H1 (cell line): ENCODE measurements around the gene EPHA3. TPM values are rescaled to one million over a fixed set of nuclear protein-coding genes. Genes with fewer than 3 reads are reported as not detected.

Experiments
- BCL11A ChIP-seq, 2 experiments: IDR thresholded peaks; one replicate each; pipeline ENCODE4 v1.6.1; 2011; ENCODE audit warnings: low read depth in 2 of 2, low read length in 2 of 2, mild to moderate bottlenecking in 2 of 2
- CHD1 ChIP-seq: IDR thresholded peaks from 2 replicates; pipeline ENCODE4 v1.6.1; 2012; ENCODE audit warnings: low read depth, low read length, improper control_type of control experiment
- CHD2 ChIP-seq: IDR thresholded peaks from 2 replicates; pipeline ENCODE4 v1.6.1; 2012; ENCODE audit warnings: low read length, improper control_type of control experiment
- EGR1 ChIP-seq: IDR thresholded peaks from 2 replicates; pipeline ENCODE4 v1.6.1; 2011; ENCODE audit warnings: low read depth, low read length, borderline replicate concordance
- GTF2F1 ChIP-seq: IDR thresholded peaks from 2 replicates; pipeline ENCODE4 v1.6.1; 2012; ENCODE audit warnings: low read depth, low read length, improper control_type of control experiment, borderline replicate concordance
- HDAC6 ChIP-seq: IDR thresholded peaks from one replicate; pipeline ENCODE4 v1.7.1; 2012; ENCODE audit warnings: low read depth, mild to moderate bottlenecking, inconsistent platforms, low read length, moderate library complexity
- KDM5A ChIP-seq: fragments of 200-600 bp; IDR thresholded peaks from 2 replicates; pipeline ENCODE4 v1.7.1; 2012; ENCODE audit warnings: mild to moderate bottlenecking, low read length, inconsistent platforms, mixed read lengths
- SP1 ChIP-seq: IDR thresholded peaks from 2 replicates; pipeline ENCODE4 v1.6.1; 2011; ENCODE audit warnings: low read depth, low read length
- polyA plus RNA-seq, 7 experiments: library from polyadenylated mRNA; depleted of rRNA in 3 of 7; stranded (reverse) in 5 of 7; unstranded in 2 of 7; fragments of >200 nt in 5 of 7; fragments of 200-250 nt in 2 of 7; gene quantifications; 1 replicate in 5 of 7; 2 replicates in 1 of 7; 4 replicates in 1 of 7; pipeline versions ENCODE4 v1.2.1 to v1.2.3, GENCODE V29; 2011 to 2013; ENCODE audit warnings: missing spikeins in 2 of 7, mixed read lengths in 2 of 7
- total RNA-seq: library from RNA; stranded (reverse); fragmentation: NEBNext Ultra II Directional; extraction: Animal tissue kit (Norgen Biotek cat#: 25700); gene quantifications from 2 replicates; pipeline ENCODE4 v1.2.1, GENCODE V29; 2021

Gene EPHA3
- total and polyA plus RNA-seq, 2 of the 8 experiments (the other 6 are each of a cell fraction or from before 2014, with no cell fraction given) = 0.09 to 0.22 TPM

DNA sequence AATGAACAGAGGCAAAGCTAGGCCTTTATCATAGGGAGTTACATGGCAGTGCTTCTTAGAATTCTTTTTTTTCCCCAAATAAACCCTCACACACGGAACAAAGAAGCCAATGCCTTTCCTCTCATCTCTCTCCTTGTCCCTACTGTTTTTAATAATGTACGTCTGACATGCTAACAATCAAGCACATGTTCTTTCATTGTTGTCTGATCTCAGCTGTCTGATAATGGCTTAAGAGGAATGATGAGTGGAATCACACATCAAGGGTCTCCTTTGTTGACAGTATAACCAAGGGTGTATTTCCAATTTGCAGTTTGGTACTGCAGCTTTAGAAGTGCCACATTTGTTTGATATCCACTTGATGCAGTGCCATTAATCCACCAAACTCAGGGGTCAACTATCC is 34.8 kb upstream of the EPHA3 start (continued):
- TF ChIP-seq CHD2 (no peak), SP1 (no peak), BCL11A (IDR thresholded peaks at IDR 0.05; ENCODE audit: low read depth in 2 of 2, low read length in 2 of 2) (no peak), KDM5A (no peak), GTF2F1 (no peak), CHD1 (no peak), HDAC6 (no peak), EGR1 (no peak)
